Hepatocyte (in vitro differentiated cells): ENCODE results near the gene IGSF11. TPM values are rescaled to one million over a fixed set of nuclear protein-coding genes. Genes with fewer than 3 reads are reported as not detected.

Experiments used
- DNase-seq: peaks from one replicate; pipeline ENCODE4 v3.0.0-alpha.2; 2016; ENCODE audit warnings: low spot score
- H2AFZ ChIP-seq: fragments of 200-600 bp; sonication (generic); 2 replicates; pipeline ENCODE4 v1.6.0; 2016; ENCODE audit warnings: antibody characterized with exemption, mild to moderate bottlenecking
- H3K27ac ChIP-seq: fragments of 200-600 bp; sonication (generic); 2 replicates; pipeline ENCODE4 v1.5.1; 2016; ENCODE audit warnings: mild to moderate bottlenecking
- H3K27me3 ChIP-seq: fragments of 200-600 bp; sonication (generic); 2 replicates; pipeline ENCODE4 v1.6.1; 2016
- H3K36me3 ChIP-seq: fragments of 200-600 bp; sonication (generic); replicated peaks from 2 replicates; pipeline ENCODE4 v1.5.1; 2016; ENCODE audit warnings: low read depth; ENCODE audit not compliant: insufficient read depth
- H3K4me1 ChIP-seq: fragments of 200-600 bp; sonication (generic); 2 replicates; pipeline ENCODE4 v1.5.1; 2016; ENCODE audit warnings: mild to moderate bottlenecking, moderate library complexity; ENCODE audit not compliant: insufficient read depth
- H3K4me2 ChIP-seq: fragments of 200-600 bp; sonication (generic); 2 replicates; pipeline ENCODE4 v1.6.0; 2016
- H3K4me3 ChIP-seq: fragments of 200-600 bp; sonication (generic); 2 replicates; pipeline ENCODE4 v1.5.1; 2016; ENCODE audit warnings: mild to moderate bottlenecking
- H3K79me2 ChIP-seq: fragments of 200-600 bp; sonication (generic); 2 replicates; pipeline ENCODE4 v1.6.0; 2017; ENCODE audit warnings: mild to moderate bottlenecking
- H3K9me2 ChIP-seq: fragments of 200-600 bp; sonication (generic); replicated peaks from 2 replicates; pipeline ENCODE4 v1.6.0; 2017; ENCODE audit warnings: mild to moderate bottlenecking; ENCODE audit not compliant: insufficient read depth
- H3K9me3 ChIP-seq: fragments of 200-600 bp; sonication (generic); 2 replicates; pipeline ENCODE4 v1.5.1; 2016; ENCODE audit warnings: low read depth, mild to moderate bottlenecking
- H4K20me1 ChIP-seq: fragments of 200-600 bp; sonication (generic); 2 replicates; pipeline ENCODE4 v1.6.0; 2016; ENCODE audit warnings: mild to moderate bottlenecking; ENCODE audit not compliant: insufficient read depth, poor library complexity, severe bottlenecking
- CTCF ChIP-seq: fragments of 200-600 bp; sonication (generic); IDR thresholded peaks from 2 replicates; pipeline ENCODE4 v1.5.1; 2016; ENCODE audit warnings: antibody characterized with exemption, mild to moderate bottlenecking; ENCODE audit not compliant: poor library complexity
- EZH2 ChIP-seq: fragments of 200-600 bp; sonication (generic); IDR thresholded peaks from 2 replicates; pipeline ENCODE4 v1.6.1; 2016; ENCODE audit warnings: antibody characterized with exemption, mild to moderate bottlenecking, borderline replicate concordance
- EZH2phosphoT487 ChIP-seq: fragments of 200-600 bp; sonication (generic); IDR thresholded peaks from one replicate; pipeline ENCODE4 v1.6.1; 2018; ENCODE audit warnings: antibody characterized with exemption, mild to moderate bottlenecking, low read depth, moderate library complexity; ENCODE audit not compliant: unreplicated experiment, severe bottlenecking
- WGBS: methylation state at CpG from one replicate; pipeline ENCODE4 v1.1.6; 2016; ENCODE audit warnings: low lambda C conversion rate; ENCODE audit errors: missing lambda C conversion rate; 5-methylcytosine and 5-hydroxymethylcytosine counted together
- polyA plus RNA-seq: library from polyadenylated mRNA; unstranded; fragments of >200 nt; fragmentation: Nextera tagmentation; extraction: Ambion mirVana; gene quantifications from 2 replicates; pipeline ENCODE4 v1.2.1, GENCODE V29; 2016
- total RNA-seq: library from RNA; depleted of rRNA; stranded (reverse); fragments of >200 nt; gene quantifications from 2 replicates; pipeline ENCODE4 v1.2.3, GENCODE V29; 2014

IGSF11 gene
- total and polyA plus RNA-seq, 2 experiments from 2014 or later: 1.0 TPM; not detected in 1

- H3K4me3 ChIP-seq: no peak overlapping the region
- H3K79me2 ChIP-seq: no peaks in the 10 kb centered on the region
- H3K4me1 ChIP-seq: no peaks in the 10 kb centered on the region
- H3K9me3 ChIP-seq: no peaks in the 10 kb centered on the region
- H3K36me3 ChIP-seq: no peaks in the 10 kb centered on the region
- H2AFZ ChIP-seq: no peak overlapping the region
- no peaks in the 10 kb centered on the region for H4K20me1 ChIP-seq
- no peaks in the 10 kb centered on the region for H3K9me2 ChIP-seq
- TF ChIP-seq EZH2phosphoT487 (no peak), CTCF (no peak), EZH2 (no peak)
- no peak for DNase-seq
- no peak overlapping the region for H3K27ac ChIP-seq
- H3K27me3 ChIP-seq: no peaks in the 10 kb centered on the region
- H3K4me2 ChIP-seq: no peak overlapping the region
These were observed 124.9 kb downstream of the IGSF11 start for GRCh38 chr3:118909763-118910162.

GRCh38 chr3:118907909-118908308 lies 126.7 kb downstream of the IGSF11 start:
- H3K27ac ChIP-seq: no peak overlapping the region
- no peaks in the 10 kb centered on the region for H3K36me3 ChIP-seq
- no peak overlapping the region for H2AFZ ChIP-seq
- H4K20me1 ChIP-seq: no peaks in the 10 kb centered on the region
- no peaks in the 10 kb centered on the region for H3K4me1 ChIP-seq
- no peaks in the 10 kb centered on the region for H3K27me3 ChIP-seq
- H3K9me2 ChIP-seq: no peaks in the 10 kb centered on the region
- no peaks in the 10 kb centered on the region for H3K9me3 ChIP-seq
- H3K4me2 ChIP-seq: no peak overlapping the region
- H3K4me3 ChIP-seq: no peak overlapping the region
- 64% methylated on average over 2 of the region's 2 CpGs for WGBS
- no peak for DNase-seq
- no peak for TF ChIP-seq EZH2phosphoT487
- TF ChIP-seq EZH2: no peak
- TF ChIP-seq CTCF: no peak
- H3K79me2 ChIP-seq: no peaks in the 10 kb centered on the region

GRCh38 chr3:118900737-118901525 lies 133.7 kb downstream of the IGSF11 start:
- no peak for DNase-seq
- H3K27ac ChIP-seq: no peak overlapping the region

More at GRCh38 chr3:118900737-118901525, 133.7 kb downstream of the IGSF11 start:
- H3K4me3 ChIP-seq: no peak overlapping the region
- no peaks in the 10 kb centered on the region for H3K4me1 ChIP-seq
- WGBS: 82% methylated on average over 4 of the region's 4 CpGs
- no peaks in the 10 kb centered on the region for H3K79me2 ChIP-seq
- no peaks in the 10 kb centered on the region for H3K9me2 ChIP-seq
- no peak for TF ChIP-seq CTCF
- no peak for TF ChIP-seq EZH2phosphoT487
- TF ChIP-seq EZH2: no peak
- no peaks in the 10 kb centered on the region for H3K9me3 ChIP-seq
- no peak overlapping the region for H2AFZ ChIP-seq
- no peak overlapping the region for H3K4me2 ChIP-seq
- H3K36me3 ChIP-seq: no peaks in the 10 kb centered on the region
- H4K20me1 ChIP-seq: no peaks in the 10 kb centered on the region
- no peaks in the 10 kb centered on the region for H3K27me3 ChIP-seq
